DMS79 treated with DMSO at 0.1 percent for 48 hours (cell line): ENCODE results near the gene RNF125.

ENCODE experiments used
- DNase-seq: peaks from one replicate; lab custom pipeline; 2025; lab: John Stamatoyannopoulos, UW

Gene RNF125

GRCh38 chr18:32091325-32091723 lies 72.7 kb downstream of the RNF125 start:
- no peak for DNase-seq

GRCh38 chr18:32091724-32092421 lies 73.2 kb downstream of the RNF125 start, which contains the start of gene RNF138:
TSS of gene RNF138 (plus strand) at chr18:32091874. CDS start at chr18:32092777, 903 bp downstream.
- peak; percentile 63 for DNase-seq

DNA sequence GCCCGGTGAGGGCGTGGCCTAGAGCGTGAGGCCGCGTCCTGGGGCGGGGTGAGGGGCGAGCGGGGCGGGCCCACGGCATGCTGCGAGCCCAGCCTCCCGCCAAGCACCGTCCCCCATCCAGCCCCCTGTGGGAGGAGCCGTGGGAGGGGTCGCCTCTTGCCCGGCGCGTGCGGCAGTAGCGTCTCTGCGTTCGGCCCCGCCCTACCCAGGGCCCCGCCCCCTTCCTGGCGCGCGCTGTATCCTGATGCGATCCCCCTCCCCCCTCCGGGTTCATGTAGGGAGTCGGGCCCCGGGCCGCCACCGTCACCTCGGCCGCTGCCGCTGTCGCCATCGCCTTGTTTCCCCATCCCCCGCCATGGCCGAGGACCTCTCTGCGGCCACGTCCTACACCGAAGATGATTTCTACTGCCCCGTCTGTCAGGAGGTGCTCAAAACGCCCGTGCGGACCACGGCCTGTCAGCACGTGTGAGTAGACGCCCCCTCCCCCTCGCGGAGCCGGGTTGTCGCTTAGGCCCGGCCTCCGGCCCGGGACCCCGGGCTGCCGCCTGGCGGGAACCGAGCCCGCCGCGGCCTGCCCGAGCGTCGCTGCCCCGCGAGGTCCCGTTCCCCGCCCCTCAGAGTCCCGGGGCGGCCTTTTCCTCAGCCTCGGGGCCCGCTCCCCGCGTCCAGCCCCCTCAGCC lies 73.9 kb downstream of the RNF125 start:
- peak; percentile 93 for DNase-seq

DNA sequence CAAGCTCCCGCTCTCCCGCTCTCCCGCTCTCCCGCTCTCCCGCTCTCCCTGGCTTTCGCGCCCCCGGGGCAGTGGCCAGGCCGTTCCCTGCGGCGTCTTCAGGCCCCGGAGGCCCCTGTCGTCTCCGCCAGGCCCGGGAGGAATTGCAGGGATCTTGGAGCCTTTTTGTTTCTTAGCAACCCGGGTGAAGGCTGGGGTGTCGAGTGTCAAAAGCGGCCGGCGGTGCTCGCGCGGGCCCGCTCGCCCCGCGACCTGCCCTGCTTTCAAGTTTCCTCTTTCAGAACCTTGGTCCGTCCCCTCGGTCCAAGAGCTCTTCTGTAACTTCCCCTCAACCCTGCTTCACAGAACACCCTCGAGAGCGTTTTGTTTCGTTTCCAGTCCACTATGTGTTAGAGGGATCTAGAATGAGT lies 74.5 kb downstream of the RNF125 start:
- peak; percentile 54 for DNase-seq

GRCh38 chr18:32093523-32093922 lies 74.9 kb downstream of the RNF125 start:
- no peak for DNase-seq

GRCh38 chr18:32095192-32095899 lies 76.7 kb downstream of the RNF125 start:
- DNase-seq = no peak

DNA sequence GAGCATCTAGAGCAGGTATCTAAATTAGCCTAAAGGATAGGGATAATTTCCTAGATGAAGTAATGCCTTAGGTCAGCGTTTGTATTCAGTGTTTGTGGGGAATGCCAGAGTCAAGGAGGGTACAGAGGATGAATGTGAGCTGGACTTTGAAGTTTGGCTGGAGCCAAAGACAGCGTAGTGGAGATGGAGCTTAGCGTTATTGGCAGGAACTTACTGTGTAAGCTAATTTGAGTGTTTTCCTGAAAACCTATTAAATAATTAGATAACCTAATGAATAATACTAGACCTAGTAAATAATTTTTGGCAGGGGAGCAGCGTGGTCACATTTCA lies 77.2 kb downstream of the RNF125 start:
- no peak for DNase-seq

DNA sequence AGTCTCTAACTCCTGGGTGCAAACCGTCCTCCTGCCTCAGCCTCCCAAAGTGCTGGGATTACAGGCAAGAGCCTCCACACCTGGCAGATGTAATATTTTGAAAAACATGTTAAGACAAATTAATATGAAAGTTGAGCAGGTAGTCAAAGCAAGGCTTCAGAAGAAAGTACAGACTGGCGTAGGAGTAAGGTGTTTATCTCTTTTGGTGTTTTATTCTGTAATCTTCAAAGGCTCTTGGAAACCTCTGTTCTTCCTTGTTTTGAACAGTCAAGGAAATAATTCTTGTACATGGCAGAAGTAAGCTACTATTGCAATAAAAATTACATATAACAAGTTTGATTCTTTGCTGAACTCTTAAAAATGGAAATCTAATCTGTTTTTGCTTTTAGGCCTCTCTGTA lies 78.3 kb downstream of the RNF125 start:
- no peak for DNase-seq

DNA sequence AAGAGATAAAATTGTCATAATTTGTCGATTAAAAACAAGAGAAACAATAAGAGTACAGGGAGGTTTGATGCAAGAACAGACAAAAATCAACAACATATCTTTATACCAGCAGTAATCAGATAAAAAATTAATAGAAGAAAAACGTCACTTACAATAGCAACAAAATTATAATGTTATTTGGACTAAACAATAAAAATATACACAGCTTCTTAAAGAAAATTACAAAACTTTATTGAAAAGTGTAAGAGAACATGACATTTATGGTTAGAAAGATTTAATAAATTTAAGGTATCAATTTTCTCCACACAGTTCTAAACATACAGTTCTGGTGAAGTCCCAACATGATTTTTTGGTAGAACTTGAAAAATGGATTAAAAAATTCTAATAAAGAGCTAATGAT lies 85.9 kb downstream of the RNF125 start:
- no peak for DNase-seq

DNA sequence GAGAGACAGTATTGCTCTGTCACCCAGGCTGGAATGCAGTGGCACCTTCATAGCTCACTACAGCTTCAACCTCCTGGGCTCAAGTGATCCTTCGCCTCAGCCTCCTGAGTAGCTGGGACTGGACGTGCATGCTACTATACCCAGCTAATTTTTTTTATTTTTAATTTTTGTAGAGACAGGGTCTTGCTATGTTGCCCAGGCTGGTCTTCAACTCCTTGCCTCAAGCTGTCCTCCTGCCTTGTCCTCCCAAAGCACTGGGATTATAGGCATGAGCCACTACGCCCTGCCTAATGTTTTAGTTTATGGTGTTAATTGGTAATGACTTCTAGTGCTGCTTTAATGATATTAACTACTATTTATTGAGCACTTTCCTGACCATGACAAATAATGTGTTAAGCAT lies 91.4 kb downstream of the RNF125 start:
- DNase-seq = no peak

GRCh38 chr18:32111706-32112105 lies 93.1 kb downstream of the RNF125 start:
- DNase-seq = no peak

DNA sequence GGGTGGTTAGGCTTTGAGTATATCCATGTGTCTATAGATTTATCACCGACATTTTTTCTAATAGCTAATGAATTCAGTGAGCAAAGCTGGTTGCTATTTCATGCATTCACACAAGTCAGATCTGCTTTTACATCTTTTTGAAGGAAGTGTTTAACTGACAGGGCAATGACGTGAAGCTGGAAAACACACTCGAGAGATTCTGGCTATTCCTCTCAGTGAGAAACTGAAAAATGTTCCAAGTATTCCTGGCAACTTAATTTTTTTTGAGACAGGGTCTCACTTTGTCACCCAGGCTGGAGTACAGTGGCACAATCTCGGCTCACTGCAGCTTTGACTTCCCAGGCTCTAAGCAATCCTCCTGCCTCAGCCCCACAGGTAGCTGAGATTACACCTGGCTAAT lies 94.2 kb downstream of the RNF125 start:
- no peak for DNase-seq

GRCh38 chr18:32114293-32114942 lies 95.8 kb downstream of the RNF125 start:
- DNase-seq = no peak

- no peak for DNase-seq
Observed at GRCh38 chr18:32122039-32122438, 103.4 kb downstream of the RNF125 start.
